HG02973 (cell line): ENCODE data around the gene GBE1.

Experiments
- ATAC-seq: cut with Tn5 transposase; IDR thresholded peaks from one replicate; pipeline ENCODE4 v1.9.1; 2021; ENCODE audit warnings: moderate library complexity; ENCODE audit not compliant: unreplicated experiment

Gene GBE1

GRCh38 chr3:81707996-81708395, 53.4 kb downstream of the GBE1 start:
- ATAC-seq = no peak

DNA sequence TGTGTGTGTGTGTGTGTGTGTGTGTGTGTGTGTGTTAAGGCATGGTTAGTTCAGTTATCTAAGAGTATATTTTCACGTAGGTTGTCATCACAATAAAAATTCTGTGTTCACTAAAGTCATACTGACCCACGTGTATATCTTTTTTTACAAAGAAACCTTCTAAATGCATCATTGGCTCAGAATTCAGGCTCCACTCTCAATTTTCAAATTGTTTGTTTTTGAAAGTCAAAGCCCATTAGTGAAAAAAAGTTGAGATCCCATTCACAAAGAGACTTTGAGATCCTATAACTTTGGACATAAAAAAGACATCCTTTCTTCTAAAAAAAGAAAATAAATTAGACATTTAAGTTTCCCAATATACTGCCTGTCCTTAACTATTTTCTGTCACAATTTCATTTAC, 59.3 kb downstream of the GBE1 start:
- ATAC-seq = no peak

DNA sequence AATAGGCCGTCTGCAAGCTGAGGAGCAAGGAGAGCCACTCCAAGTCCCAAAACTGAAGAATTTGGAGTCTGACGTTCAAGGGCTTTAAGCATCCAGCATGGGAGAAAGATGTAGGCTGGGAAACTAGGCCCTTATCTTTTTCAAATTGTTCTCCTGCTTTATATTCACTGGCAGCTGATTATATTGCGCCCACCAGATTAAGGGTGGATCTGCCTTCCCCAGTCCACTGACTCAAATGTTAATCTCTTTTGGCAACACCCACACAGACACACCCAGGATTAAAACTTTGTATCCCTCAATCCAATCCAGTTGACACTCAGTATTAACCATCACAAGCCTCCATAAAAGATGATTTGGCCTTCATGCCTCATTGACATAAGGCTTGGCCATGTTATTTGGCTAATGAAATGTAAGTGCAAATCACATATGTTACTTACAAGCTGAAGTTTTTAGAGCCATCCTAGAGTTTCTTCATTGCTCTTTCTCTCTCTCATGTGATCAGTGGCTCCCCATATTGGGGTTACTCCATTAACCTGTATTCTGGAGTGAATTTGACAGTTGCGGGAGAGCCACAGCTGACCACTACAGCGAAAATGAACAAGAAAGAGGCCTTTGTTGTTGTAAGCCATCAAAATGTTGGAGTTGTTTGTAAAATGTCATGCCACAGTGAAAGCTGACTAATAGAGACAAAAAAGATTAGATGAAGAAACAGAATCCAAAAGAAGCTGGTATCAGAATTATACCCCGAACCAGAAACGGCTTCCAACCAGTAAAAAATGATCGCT, 61.7 kb downstream of the GBE1 start:
- ATAC-seq = no peak

DNA sequence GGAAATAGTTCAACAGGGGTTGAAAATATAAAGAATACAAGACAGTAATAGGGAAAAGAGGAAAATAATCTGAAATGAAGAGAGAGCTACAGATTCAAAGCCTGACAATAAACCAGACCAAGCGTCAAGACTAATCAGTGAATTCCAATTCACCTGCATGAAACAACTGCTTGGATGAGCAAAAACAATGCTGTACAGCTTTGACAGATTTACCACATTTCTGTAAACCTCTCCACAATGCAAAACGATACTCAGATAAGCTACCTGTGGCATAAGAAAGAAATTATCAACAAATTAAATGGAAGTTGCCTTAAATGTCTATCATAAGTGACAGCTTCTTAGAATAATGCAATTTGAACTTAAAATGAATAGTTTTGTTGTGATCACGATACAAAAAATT, 65.4 kb downstream of the GBE1 start:
- no peak for ATAC-seq

GRCh38 chr3:81695302-81695701, 66.1 kb downstream of the GBE1 start:
- ATAC-seq = no peak

- ATAC-seq = no peak
These were observed 66.8 kb downstream of the GBE1 start for GRCh38 chr3:81694662-81695061.

DNA sequence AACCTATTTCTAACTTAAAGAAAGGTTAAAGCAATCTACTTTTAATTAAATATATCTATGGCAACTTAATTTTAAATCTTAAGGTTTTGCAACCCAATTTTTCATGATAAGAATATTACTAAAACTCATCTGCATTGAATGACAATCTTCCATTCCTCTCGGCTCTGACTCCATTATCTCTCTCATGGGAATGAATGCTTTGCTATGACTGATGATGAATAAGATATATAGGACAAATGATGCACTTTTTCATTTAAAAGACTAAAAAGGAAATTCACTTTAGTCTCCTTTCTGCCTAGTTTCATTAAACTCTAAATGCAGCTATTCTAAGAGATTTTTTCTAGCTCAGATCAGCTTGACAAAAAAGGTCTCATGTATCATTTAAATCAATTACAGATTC, 68.7 kb downstream of the GBE1 start:
- no peak for ATAC-seq

GRCh38 chr3:81689617-81690016, 71.8 kb downstream of the GBE1 start:
- no peak for ATAC-seq

DNA sequence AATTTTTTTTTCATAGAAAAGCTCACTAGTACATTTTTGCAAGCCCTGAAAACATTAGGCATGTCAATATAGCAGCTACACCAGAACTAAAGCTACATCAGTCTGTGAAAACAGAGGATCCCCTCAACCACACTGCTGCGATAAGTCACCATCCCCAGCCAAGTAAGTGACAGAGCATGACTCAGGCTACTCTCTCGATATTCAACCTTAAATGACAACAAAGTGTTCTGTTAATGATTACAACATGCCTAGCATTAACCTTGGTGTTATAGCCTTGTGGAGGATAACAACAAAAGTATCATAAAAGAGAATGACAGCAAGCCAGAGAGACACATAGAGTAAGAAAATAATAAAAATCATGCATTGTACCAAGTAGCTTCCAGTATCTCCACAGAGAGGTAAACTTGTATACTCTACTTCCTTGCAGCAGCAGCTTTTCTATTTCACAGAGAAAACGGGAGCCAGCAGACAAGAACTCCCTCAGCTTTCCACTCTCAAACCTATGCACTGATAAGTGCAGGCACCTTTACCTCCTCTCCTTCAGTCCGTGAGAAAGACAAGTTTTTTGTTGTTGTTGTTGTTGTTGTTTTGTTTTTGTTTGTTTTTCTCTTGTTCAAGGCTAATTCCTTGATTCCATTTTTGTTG, 76.6 kb downstream of the GBE1 start:
- no peak for ATAC-seq

DNA sequence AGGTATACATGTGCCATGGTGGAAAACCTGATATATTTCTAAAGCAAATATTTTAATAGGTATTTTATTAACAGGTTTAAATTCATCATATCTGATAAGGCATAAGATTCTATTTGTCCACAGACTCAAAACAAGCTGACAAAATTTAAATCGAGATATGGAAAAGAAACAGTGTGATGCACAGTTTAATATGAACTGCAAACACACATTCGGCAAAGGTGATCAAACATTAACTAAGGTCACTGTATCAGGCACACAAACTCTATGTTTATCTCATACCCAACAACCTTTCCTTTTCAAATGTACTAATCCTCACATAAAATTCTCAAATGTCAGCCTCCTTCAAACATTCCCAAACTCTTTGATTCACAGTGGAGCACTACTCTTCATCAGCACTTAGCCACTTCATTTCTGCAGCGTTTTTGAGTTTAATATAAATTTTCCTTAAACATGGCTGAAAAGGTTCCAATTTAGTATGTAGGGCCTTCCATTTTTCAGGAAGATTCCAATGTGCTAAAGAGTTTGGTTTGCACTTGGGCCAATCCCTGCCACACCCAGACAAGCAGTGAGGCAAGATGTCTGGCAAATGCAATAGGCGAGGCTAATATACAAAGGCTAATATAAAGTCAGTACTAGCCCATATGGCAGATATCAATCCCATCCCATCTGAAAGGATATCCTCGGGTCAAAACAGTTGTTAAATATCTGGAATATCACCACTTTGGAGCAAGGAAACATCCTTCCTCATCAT, 84.6 kb downstream of the GBE1 start:
- no peak for ATAC-seq

DNA sequence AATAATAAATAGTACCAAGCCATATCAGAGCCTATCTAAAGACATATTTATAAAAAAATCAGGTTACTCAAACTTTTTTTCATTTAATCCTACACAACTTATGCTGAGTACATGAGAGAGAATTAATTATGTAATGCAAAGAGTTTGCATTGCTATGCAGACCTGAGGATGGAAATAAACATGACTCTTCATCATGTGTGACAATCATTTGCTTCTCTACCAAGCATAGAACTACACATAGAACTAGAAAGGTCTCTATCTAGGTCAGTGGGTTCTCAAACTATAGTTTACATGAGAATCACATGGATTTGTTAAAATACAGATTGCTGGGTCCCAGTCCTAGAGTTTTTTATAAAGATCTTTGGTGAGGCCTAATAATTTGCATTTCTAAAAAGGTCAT, 86.8 kb downstream of the GBE1 start:
- no peak for ATAC-seq

GRCh38 chr3:81668283-81668682, 93.2 kb downstream of the GBE1 start:
- ATAC-seq = no peak

DNA sequence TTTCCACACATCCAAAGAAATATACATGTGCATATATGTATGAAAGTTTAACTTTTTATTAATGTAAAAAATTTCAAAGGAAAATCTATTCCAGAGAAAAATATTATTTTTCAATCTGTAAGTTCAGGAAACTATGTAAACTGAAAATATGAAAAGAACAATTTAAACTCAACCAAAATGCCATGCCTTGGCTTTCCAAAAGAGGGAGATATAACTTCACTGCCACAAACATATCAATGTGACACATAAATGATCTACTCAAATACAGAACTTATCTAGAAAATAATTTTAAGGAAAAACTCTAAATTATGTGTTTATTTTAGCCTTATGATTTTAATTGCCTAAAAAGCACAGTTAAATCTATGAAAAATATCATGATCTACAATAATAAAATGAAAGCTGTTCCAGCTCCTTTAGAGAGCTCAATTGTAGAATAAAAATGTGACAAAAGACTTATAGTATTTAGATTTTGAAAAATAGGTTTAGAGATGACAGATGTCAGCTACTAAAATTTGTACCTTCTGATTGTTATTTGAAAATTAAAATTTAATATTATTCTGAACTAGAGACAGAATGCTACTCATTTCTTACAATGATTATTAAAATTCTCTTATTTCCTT, 94.8 kb downstream of the GBE1 start:
- ATAC-seq = no peak

GRCh38 chr3:81663114-81663513, 98.3 kb downstream of the GBE1 start:
- no peak for ATAC-seq

DNA sequence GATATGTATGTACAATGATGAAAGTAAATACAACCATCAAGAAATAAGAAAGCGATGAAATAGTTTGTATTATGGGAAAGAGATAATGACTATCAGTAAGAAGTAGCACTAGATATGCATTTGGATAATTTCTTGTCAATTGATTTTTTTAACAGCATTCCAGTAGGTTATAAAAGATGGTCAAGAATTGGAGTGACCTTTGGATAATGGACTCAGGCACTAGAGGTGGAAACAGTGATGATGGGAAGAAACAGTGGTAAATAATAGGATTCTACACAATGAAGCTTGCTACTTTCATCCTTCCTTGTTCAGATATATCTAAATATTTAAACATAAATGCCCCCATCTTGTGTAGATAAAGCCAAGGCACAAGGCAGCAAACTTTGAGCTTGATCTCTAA, 101.4 kb downstream of the GBE1 start:
- no peak for ATAC-seq

DNA sequence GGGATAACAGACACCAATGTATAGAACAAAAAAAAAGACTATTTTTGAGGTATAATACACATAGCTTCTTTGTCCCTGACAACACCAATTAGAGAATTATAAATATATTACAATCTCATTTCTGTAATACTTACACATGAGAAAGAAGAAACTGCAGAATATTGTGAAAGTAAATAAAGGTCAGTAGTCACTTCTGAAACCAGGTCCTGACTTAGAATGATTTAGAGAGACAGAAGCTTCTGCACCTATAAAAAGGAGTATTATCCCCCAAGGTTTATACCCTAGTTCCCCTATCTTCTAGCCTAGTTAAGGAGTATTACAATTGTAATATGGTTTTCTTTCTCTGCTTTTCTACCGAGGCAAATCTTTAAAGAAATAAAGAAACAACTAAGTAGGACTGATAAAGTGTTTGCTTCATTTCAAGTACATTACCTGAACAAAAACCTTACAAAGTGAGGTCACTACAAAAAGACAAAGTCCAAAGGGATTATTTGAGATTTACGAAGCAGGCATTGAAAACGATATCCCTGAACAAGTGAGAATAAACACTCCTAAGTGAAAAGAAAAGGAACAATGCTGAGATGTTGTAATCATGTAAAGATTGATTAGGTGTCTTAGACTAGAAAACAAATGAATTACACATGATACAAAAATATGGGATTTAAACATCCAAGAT, 103.0 kb downstream of the GBE1 start:
- no peak for ATAC-seq

DNA sequence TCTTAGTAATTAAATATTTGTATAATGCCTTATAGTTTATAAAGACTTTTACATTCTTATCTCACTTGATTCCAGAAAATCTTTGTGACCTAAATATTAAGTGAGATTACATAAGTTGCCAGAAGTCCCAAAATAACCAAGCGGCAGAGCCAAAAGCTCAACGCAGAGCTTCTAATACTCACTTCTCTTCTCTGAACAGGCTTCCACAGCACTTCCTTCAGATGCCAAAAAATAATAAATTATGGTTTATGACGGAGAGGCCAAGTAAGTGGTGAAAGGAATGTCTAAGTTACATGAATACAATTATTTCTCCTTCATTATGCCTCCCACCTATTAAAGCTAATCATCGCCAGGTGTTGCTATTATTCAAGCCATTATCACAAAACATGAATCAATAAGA, 110.3 kb downstream of the GBE1 start:
- ATAC-seq = no peak

- no peak for ATAC-seq
These were observed 111.3 kb downstream of the GBE1 start for GRCh38 chr3:81650187-81650586.

GRCh38 chr3:81645248-81645647, 116.2 kb downstream of the GBE1 start:
- ATAC-seq = no peak

- no peak for ATAC-seq
These were observed 117.7 kb downstream of the GBE1 start for GRCh38 chr3:81643721-81644120.

GRCh38 chr3:81638480-81638879, 123.0 kb downstream of the GBE1 start:
- ATAC-seq = no peak
